HuH-7.5 (cell line): ENCODE measurements around the gene PPP2CA.
A peak's percentile ranks its signal among the peaks of the same experiment; 100 is the strongest.
"Not testable (repeated sequence)": the region's sequence is repeated elsewhere in the genome, so short reads cannot be mapped to it uniquely, and the experiment has no call there.

Experiments
- DNase-seq: peaks from one replicate; pipeline ENCODE4 v3.0.0; 2011; ENCODE audit warnings: low spot score

Gene PPP2CA

GRCh38 chr5:134189031-134189430 is 36.8 kb downstream of the PPP2CA start:
- no peak for DNase-seq

- no peak for DNase-seq
These were observed 37.8 kb downstream of the PPP2CA start for GRCh38 chr5:134188092-134188491.

- peak; percentile 67 for DNase-seq
These were observed 41.4 kb downstream of the PPP2CA start for GRCh38 chr5:134184155-134185135.

DNA sequence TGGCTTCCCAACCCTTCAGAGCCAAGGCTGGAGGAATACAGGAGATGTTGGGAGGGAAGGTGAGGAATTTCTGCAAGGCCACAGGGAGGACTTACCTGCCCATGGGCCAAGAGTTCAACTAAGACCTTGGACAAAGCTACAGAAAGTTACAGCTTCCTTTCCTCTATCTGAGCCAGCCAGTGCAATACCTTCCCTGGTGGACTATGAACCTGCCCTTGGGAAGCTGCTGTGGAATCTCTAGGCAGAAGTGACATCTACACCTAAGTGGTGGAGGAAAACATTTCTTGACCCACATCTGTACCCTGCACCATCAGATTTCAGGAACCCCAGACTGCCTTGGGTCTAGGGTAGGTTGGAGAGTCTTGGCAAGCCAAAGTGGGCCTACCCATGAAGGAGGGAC is 42.4 kb downstream of the PPP2CA start:
- DNase-seq: no peak

DNA sequence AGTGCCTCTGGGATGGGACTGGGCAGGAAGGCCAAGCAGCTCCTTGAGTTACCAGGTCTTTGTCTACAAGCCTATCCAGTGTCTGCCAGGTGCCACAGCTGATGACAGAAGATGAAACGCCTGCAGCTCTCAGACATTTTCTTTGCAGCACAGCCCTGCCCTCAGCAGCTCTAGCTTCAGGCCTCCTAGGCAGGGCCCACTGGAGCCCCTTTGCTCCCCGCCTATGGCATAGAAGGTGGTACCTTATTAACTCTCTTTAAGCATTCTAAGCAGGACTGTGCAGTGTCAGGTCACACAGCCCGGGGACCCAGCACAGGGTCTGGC is 47.8 kb downstream of the PPP2CA start:
- DNase-seq: no peak

DNA sequence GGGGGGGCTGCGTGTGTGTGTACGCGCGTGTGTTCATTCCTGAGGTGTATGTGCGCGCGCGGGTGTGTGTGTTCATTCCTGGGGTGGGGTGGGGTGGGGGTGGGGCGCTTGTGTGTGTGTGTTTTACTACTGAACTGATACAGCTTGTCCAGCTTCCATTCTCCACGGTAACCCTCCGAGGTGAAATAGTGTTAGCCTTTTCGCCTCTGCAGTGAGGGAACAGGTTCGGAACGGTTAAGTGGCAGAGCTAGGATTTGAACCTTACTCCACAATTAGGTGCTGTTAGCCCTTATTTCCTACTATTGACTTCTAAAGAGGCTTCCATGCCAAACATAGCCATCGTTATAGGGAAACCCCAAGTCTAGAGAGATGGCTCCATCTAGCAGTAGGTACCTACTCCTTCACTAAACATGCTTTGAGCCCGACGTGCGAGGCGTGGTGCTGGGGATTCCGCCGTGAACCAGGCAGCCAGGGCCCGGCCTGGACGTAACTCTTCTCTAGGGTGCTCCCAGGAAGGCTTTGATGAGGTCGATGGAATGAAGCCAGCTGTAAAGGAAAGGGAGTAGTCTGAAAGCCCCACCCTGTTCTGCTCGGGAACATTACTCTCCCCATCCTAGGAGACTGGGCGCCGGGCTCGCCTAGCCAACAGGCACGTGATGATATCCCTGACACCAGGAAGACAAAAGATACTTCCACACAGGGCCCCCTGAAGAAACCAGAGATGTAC is 48.3 kb downstream of the PPP2CA start:
- peak; percentile 41 for DNase-seq

DNA sequence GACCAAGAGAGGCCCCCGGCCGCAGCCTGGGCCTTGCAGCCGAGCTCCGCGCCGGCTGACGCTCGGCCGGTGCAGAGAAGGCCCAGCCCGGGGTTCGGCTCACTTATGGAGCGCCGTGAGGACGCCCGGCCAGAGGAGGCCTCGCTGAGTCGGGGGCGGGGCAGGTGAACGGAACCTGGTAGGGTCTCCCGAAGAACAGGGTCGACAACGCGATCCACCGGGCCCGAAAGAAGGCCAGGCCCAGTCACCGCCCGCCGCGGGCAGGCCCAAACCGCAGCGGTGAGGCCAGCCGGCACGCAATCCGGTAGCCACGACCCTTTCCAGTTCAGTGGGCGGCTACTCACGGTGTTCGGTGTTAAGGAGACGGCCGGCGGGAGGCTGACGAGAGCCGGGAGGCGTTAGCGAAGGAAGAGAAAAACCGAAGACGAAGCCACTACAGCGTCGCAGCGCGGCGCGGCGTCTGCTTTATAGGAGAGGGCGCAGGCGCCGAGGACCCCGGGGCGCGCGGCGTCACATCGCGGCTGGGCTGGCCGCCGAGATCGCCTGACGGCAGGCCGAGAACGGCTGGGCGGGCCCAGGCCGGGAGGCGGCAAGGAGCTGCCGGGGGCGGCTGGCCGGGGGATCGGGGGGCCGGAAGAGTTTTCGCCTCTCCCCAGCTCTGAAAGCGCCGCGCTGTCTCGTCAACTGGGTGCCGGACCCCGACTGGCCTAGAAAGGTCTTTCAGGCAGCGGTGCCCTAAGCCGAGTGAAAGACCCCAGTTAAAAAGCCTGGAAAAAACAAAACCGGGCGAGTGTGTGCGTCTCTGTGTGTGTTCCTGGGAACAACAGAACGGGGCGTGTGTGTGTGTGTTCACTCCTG is 49.1 kb downstream of the PPP2CA start, which contains the start of gene SKP1:
TSS of gene SKP1 (minus strand) at position 440 of the 858 bp plus-strand sequence. CDS start 2,928 bp downstream, outside the sequence.
- DNase-seq: peak; percentile 49

GRCh38 chr5:134175921-134176510 is 49.9 kb downstream of the PPP2CA start:
- peak; percentile 13 for DNase-seq

DNA sequence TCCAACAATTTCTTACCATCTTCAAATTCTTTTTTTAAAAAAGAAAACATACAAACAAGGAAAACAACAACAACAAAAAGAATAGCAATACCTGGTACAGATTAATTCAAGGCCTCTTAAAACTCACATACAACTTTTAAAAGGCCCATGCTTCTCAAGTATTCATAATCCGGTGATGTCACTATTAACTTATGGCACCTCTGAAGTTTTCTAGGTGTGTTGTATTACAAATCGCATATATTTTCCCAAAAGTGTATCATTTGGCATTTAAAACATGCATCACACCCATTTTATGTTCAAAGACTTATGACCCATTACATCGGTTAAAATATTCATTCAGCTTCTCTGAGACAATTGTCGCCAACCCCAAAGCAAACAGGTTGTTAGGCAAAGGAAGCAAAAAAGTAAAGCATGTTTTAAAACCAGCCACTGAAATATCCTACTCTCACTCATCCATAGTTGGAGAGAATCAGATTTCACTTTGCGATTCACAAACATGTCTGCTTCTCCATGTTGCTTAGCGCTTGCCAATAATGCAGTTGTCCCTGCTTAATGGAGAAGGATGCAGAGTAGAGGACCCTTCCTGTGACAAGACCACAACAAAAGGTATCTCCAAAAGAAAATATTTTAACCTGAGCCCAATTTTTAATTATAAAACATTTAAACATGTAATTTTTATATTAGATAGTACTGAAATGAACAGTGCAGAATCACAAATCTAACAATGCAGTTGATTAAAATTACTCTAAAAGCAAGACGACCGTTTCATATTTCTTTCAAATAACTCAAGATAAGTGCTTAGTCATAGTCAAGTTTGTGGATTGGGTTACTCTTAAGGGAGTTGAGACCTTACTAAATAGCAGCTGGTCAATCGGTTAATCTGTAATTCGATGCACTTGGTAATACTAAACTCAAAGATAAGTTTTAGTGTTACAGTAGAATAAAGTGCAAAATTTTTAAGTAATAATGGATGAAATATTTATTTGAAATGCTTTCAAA is 50.7 kb downstream of the PPP2CA start:
- no peak for DNase-seq

DNA sequence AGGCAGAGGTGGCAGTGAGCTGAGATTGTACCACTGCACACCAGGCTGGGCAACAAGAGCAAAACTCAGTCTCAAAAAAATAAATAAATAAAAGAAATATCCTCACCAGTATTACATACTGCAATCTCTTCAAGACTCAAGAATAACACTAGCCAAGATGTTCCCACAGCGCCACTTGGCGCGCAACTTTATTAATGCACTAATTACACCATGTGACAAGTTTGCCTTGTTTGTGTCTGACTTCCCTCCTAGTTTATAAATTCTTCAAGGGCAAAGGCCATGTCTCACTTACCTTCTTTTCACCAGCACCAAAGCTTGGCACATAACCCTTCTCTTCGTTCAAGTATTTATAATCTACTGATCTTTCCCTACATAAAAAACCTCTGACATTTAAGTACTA is 53.9 kb downstream of the PPP2CA start:
- DNase-seq: no peak

- DNase-seq: no peak
These were observed 63.3 kb downstream of the PPP2CA start for GRCh38 chr5:134162592-134162991.

DNA sequence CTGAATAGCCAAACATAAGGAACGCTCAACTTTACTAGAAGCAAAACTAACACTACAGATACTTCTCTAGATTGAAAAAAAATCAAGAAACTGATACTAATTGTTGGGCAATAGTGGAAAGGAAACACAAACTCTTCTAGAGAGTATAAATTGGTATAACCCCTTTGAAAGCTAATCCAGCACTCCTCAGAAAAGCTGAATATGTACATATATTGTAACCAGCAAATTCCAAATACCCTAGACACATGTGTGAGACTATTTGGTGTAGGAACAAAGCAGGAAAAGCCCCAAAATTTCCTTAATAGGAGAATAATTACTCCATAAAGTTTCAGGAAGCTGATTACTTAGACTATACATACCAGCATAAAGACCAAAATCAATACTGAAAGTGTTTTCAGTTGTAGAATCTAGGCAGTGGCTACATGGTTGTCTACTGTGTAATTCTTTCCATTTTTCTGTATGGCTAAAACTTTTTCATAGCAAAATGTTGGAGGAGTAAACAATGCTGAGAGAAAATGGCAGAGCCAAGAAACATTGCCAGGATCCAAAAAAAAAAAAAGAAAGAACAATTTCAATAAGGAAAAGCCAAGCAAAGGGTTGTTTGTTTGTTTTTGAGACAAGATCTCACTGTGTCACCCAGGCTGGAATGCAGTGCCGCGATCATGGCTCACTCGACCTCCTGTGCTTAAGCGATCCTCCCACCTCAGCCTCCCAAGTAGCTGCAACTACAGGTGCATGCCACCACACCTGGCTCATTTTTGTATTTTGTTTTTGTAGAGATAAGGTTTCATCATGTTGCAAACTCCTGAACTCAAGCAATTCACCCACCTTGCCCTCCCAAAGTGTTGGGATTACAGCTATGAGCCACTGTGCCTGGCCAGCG is 64.1 kb downstream of the PPP2CA start:
- no peak for DNase-seq

GRCh38 chr5:134153657-134154056 is 72.2 kb downstream of the PPP2CA start:
- DNase-seq: no peak

GRCh38 chr5:134153241-134153640 is 72.6 kb downstream of the PPP2CA start:
- no peak for DNase-seq

DNA sequence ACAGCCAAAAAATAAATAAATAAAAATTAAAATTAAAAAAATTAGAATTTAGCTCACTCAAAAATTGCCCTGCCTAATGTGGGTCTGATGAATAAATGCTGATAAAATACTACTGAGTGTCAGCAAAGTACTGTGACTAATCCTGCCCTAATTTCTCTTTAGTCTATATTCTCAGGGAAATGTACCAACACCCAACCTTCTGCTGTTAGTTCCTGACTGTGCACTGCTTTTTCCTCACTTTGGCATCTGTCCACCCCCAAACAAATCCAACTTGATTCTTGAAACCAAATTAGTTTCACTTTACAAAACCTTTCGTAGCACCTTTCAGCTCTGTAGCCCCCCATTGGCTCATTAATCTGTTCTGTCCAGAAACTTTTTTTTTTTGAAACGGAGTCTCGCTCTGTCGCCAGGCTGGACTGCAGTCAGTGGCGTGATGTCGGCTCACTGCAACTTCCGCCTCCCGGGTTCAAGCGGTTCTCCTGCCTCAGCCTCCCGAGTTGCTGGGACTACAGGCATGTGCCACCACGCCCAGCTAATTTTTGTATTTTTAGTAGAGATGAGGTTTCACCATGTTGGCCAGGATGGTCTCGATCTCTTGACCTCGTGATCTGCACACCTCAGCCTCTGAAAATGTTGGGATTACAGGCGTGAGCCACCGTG is 73.6 kb downstream of the PPP2CA start:
- DNase-seq: not testable (repeated sequence)

DNA sequence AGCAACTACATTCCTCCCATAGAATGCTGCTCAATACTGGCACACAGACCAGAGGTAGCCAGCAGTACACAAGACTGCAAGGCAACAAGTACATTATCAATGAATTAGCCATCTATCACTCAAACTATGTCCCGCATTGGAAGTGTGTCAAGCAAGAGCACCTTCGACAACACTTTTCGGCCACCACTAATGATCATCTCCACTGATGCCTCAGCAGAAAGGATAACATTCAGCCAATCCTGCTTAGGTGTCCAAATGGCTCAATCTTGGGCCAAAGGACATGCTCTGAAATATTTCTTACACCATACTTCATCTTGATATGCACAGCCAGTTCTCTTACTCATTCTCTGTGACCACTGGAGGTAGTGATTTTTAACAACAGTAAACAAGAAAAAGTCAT is 74.2 kb downstream of the PPP2CA start:
- DNase-seq: no peak

DNA sequence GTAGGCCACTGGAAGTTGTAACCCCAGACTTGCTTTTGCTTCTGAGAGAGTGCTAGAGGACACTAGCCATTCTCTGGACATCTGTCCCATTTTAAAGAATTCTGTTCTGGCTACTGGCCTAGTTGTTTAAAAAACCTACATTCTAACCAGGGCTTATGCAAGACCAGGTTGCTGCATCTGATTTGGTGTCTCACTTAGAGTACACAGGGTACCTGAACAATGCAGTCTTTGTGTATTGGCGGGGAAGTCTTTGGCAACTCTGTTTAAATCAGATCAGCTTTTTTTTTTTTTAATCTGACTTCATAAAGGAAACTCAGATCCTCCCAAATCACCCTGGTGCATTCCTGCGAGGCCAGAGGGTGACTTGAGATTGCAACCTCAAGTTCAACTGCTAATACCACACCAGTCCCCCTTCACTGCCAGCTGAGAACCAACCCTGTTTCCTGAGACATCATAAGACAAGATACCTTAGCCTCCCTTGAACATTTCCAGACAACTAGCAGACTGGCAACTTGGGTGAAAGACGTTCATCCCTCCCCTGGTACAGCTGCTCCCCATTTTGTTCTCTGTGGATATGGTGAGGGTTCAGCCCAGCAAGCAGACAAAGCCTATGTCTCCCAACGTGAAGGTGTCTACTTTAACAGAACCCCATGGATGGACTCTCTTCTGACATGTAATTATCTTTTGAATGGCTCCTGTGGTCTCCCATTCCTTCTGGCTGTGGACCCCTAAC is 76.1 kb downstream of the PPP2CA start:
- no peak for DNase-seq

DNA sequence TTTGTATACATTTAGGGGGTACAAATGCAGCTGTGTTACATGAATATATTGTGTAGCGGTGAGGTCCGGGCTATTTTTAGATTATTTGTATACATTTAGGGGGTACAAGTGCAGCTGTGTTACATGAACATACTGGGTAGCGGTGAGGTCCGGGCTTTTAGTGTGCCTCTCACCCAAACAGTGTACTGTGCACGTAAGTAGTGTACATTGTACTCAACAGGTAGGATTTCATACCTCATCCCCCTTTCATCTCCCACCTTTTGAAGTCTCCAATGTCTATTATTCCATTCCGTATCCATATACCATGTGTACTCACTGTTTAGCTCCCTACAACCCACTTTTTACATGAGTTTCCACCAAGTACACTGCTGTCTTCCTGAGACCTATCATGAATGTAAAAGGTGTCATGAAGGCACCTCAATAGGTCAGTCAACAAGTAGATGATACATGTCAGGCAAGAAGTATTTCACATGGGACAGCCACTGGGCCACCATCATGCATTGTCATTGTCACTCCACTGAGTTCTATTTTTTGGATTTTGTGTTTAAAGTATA is 76.8 kb downstream of the PPP2CA start:
- DNase-seq: no peak
